ENCODE results near the gene PPP1R1C.

The PPP1R1C gene

GRCh38 chr2:181972431-181973170, 13.1 kb upstream of the PPP1R1C start:
- no peak for DNase-seq

- DNase-seq: no peak
Measured at GRCh38 chr2:181973171-181973783, 12.4 kb upstream of the PPP1R1C start.

- DNase-seq: no peak
Measured at GRCh38 chr2:181977661-181978350, 7.8 kb upstream of the PPP1R1C start.

GRCh38 chr2:181978351-181979150, 7.1 kb upstream of the PPP1R1C start:
- no peak for DNase-seq

GRCh38 chr2:181984060-181984459, 1.6 kb upstream of the PPP1R1C start:
- no peak for DNase-seq

GRCh38 chr2:181984814-181985631, 630 bp upstream of the PPP1R1C start:
- DNase-seq: no peak

GRCh38 chr2:181988154-181988924, 2.7 kb downstream of the PPP1R1C start:
- no peak for DNase-seq

GRCh38 chr2:181989099-181989498, 3.4 kb downstream of the PPP1R1C start:
- DNase-seq: no peak

- DNase-seq: peak; percentile 12
Measured at GRCh38 chr2:181991171-181991885, 5.7 kb downstream of the PPP1R1C start.

GRCh38 chr2:181992776-181993175, 7.1 kb downstream of the PPP1R1C start:
- no peak for DNase-seq

GRCh38 chr2:181995289-181995688, 9.6 kb downstream of the PPP1R1C start:
- no peak for DNase-seq

GRCh38 chr2:181998041-181998835, 12.6 kb downstream of the PPP1R1C start:
- no peak for DNase-seq

- DNase-seq: no peak
Measured at GRCh38 chr2:181998891-181999654, 13.4 kb downstream of the PPP1R1C start.

- DNase-seq: no peak
Measured at GRCh38 chr2:181999911-182000310, 14.3 kb downstream of the PPP1R1C start.

- DNase-seq: no peak
Measured at GRCh38 chr2:182004945-182005520, 19.4 kb downstream of the PPP1R1C start.

- DNase-seq: no peak
Measured at GRCh38 chr2:182006595-182007341, 21.1 kb downstream of the PPP1R1C start.

- DNase-seq: no peak
Measured at GRCh38 chr2:182014284-182014683, 28.6 kb downstream of the PPP1R1C start.

Measured in CD4-positive, alpha-beta T cell treated with Interleukin-4 for 4 hours (primary cell).